HepG2 (cell line): ENCODE results near the gene ENG. TPM values are rescaled to one million over a fixed set of nuclear protein-coding genes. Genes with fewer than 3 reads are reported as not detected.

Source experiments
- ARID5B ChIP-seq: IDR thresholded peaks from 2 replicates; pipeline ENCODE4 v1.4.0; 2020; ENCODE audit warnings: mild to moderate bottlenecking, missing genetic modification reagents
- ATRX ChIP-seq: sonication (generic); formaldehyde crosslinking; IDR thresholded peaks from 2 replicates; pipeline ENCODE4 v1.4.0; 2020; ENCODE audit warnings: missing genetic modification reagents, borderline replicate concordance
- ERF ChIP-seq: IDR thresholded peaks from 2 replicates; pipeline ENCODE4 v1.6.1; 2018; ENCODE audit warnings: missing biosample characterization, missing genetic modification reagents
- JDP2 ChIP-seq: sonication (generic); formaldehyde crosslinking; IDR thresholded peaks from 2 replicates; pipeline ENCODE4 v1.8.1; 2022; ENCODE audit warnings: missing genetic modification reagents, borderline replicate concordance
- MYNN ChIP-seq: sonication (generic); formaldehyde crosslinking; IDR thresholded peaks from 2 replicates; pipeline ENCODE4 v1.4.0; 2020; ENCODE audit warnings: mild to moderate bottlenecking, low read depth, missing genetic modification reagents
- PAWR ChIP-seq: sonication (generic); formaldehyde crosslinking; IDR thresholded peaks from 2 replicates; pipeline ENCODE4 v1.4.0; 2020; ENCODE audit warnings: missing genetic modification reagents, mild to moderate bottlenecking, borderline replicate concordance
- RAD21 ChIP-seq: fragments of 450-650 bp; formaldehyde crosslinking; IDR thresholded peaks from 2 replicates; pipeline ENCODE4 v1.5.0; 2020; ENCODE audit warnings: mild to moderate bottlenecking
- SALL2 ChIP-seq: sonication (generic); formaldehyde crosslinking; IDR thresholded peaks from 2 replicates; pipeline ENCODE4 v1.8.1; 2023; ENCODE audit warnings: mild to moderate bottlenecking, missing genetic modification reagents, inconsistent platforms
- STAG1 ChIP-seq: sonication (generic); formaldehyde crosslinking; IDR thresholded peaks from 2 replicates; pipeline ENCODE4 v1.4.0; 2020; ENCODE audit warnings: missing genetic modification reagents
- STAT5B ChIP-seq: sonication (generic); formaldehyde crosslinking; IDR thresholded peaks from 2 replicates; pipeline ENCODE4 v1.4.0; 2020; ENCODE audit warnings: missing genetic modification reagents
- TCF7L2 ChIP-seq: IDR thresholded peaks from 2 replicates; pipeline ENCODE4 v1.6.1; 2011; ENCODE audit warnings: mild to moderate bottlenecking, low read depth, low read length, moderate library complexity
- TEAD3 ChIP-seq: optimal IDR thresholded peaks from 2 replicates; pipeline ENCODE3; 2016; ENCODE audit warnings: borderline replicate concordance
- TGIF2 ChIP-seq: IDR thresholded peaks from 2 replicates; pipeline ENCODE4 v1.6.1; 2016; ENCODE audit warnings: control low read depth, missing compliant biosample characterization
- TRIM24 ChIP-seq: sonication (generic); formaldehyde crosslinking; IDR thresholded peaks from 2 replicates; pipeline ENCODE4 v1.8.0; 2022; ENCODE audit warnings: mild to moderate bottlenecking, missing genetic modification reagents
- ZBTB38 ChIP-seq: sonication (generic); formaldehyde crosslinking; IDR thresholded peaks from 2 replicates; pipeline ENCODE4 v1.5.1; 2020; ENCODE audit warnings: mild to moderate bottlenecking, missing genetic modification reagents
- ZFY ChIP-seq: sonication (generic); formaldehyde crosslinking; IDR thresholded peaks from 2 replicates; pipeline ENCODE4 v1.4.0; 2020; ENCODE audit warnings: missing genetic modification reagents
- ZFYVE20 ChIP-seq: sonication (generic); formaldehyde crosslinking; IDR thresholded peaks from 2 replicates; pipeline ENCODE4 v1.8.0; 2023; ENCODE audit warnings: low read depth, mild to moderate bottlenecking, moderate library complexity, missing genetic modification reagents, borderline replicate concordance
- ZGPAT ChIP-seq: IDR thresholded peaks from 2 replicates; pipeline ENCODE4 v1.6.1; 2016; ENCODE audit warnings: mild to moderate bottlenecking
- ZMAT3 ChIP-seq: sonication (generic); formaldehyde crosslinking; conservative IDR thresholded peaks from 2 replicates; pipeline ENCODE4 v1.7.0; 2021; ENCODE audit warnings: missing genetic modification reagents
- ZNF510 ChIP-seq: sonication (generic); formaldehyde crosslinking; IDR thresholded peaks from 2 replicates; pipeline ENCODE4 v1.4.0; 2020; ENCODE audit warnings: low read depth, mild to moderate bottlenecking, missing genetic modification reagents
- ZNF672 ChIP-seq: sonication (generic); formaldehyde crosslinking; IDR thresholded peaks from 2 replicates; pipeline ENCODE4 v1.8.1; 2022; ENCODE audit warnings: missing genetic modification reagents
- ZNF674 ChIP-seq: sonication (generic); formaldehyde crosslinking; IDR thresholded peaks from 2 replicates; pipeline ENCODE4 v1.5.0; 2020; ENCODE audit warnings: low read depth, mild to moderate bottlenecking, missing genetic modification reagents
- polyA plus RNA-seq, 8 experiments: library from polyadenylated mRNA; depleted of rRNA in 3 of 8; stranded (reverse) in 7 of 8; unstranded in 1 of 8; fragments of >200 nt; fragmentation: Illumina TruSeq in 4 of 8; extraction: Trizol in 4 of 8; gene quantifications; 2 replicates each; pipeline versions ENCODE4 v1.2.1 to v1.2.3, GENCODE V29; 2011 to 2016; ENCODE audit warnings: low read depth in 4 of 8, missing spikeins in 1 of 8, mixed read lengths in 1 of 8; ENCODE audit not compliant: insufficient read depth in 1 of 8
- total RNA-seq, 5 experiments: library from RNA; depleted of rRNA; stranded (reverse); fragments of >200 nt; fragmentation: Illumina TruSeq; extraction: Trizol; gene quantifications; 2 replicates each; pipeline ENCODE4 v1.2.3, GENCODE V29; 2016; ENCODE audit warnings: low read depth in 1 of 5
- TF ChIP-seq, protein P1 (sequence below): sonication (generic); formaldehyde crosslinking; IDR thresholded peaks from 2 replicates; pipeline ENCODE4 v1.5.0; 2020; ENCODE audit warnings: missing genetic modification reagents, mild to moderate bottlenecking, borderline replicate concordance
- TF ChIP-seq, protein P2 (sequence below): IDR thresholded peaks from 2 replicates; pipeline ENCODE4 v1.6.1; 2016; ENCODE audit warnings: low read depth, control low read depth

The ENG gene
- total and polyA plus RNA-seq, 2 of the 13 experiments (the other 11 are each of a cell fraction or from before 2014, with no cell fraction given), result 0.02 to 1.1 TPM

- peak; percentile 43; the same call in 1 of the 2 replicates for TF ChIP-seq RAD21 (CRISPR knock-in tag)
- peak; percentile 6; the same call in 1 of the 2 replicates for TF ChIP-seq ERF (CRISPR knock-in tag)
- TF ChIP-seq, protein P1, sequence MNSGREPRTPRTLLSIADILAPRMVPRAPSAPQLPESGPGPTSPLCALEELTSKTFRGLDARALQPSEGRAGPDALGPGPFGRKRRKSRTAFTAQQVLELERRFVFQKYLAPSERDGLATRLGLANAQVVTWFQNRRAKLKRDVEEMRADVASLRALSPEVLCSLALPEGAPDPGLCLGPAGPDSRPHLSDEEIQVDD (CRISPR knock-in tag), result no peak; the same call in 1 of the 2 replicates
- TF ChIP-seq, protein P2, sequence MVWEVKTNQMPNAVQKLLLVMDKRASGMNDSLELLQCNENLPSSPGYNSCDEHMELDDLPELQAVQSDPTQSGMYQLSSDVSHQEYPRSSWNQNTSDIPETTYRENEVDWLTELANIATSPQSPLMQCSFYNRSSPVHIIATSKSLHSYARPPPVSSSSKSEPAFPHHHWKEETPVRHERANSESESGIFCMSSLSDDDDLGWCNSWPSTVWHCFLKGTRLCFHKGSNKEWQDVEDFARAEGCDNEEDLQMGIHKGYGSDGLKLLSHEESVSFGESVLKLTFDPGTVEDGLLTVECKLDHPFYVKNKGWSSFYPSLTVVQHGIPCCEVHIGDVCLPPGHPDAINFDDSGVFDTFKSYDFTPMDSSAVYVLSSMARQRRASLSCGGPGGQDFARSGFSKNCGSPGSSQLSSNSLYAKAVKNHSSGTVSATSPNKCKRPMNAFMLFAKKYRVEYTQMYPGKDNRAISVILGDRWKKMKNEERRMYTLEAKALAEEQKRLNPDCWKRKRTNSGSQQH, result no peak; the same call in 1 of the 2 replicates
- no peak for TF ChIP-seq TCF7L2
- TF ChIP-seq ZNF672 (CRISPR knock-in tag), result no peak
- TF ChIP-seq ZNF674, result peak; percentile 86; the same call in 1 of the 2 replicates
- TF ChIP-seq PAWR (CRISPR knock-in tag), result no peak
- peak; percentile 11; the same call in 1 of the 2 replicates for TF ChIP-seq ARID5B (CRISPR knock-in tag)
- TF ChIP-seq ZGPAT (CRISPR knock-in tag), result peak; percentile 73; the same call in 1 of the 2 replicates
- TF ChIP-seq TEAD3 (CRISPR knock-in tag), result peak; percentile 46
- TF ChIP-seq JDP2 (CRISPR knock-in tag), result no peak
- TF ChIP-seq ZNF510 (CRISPR knock-in tag), result no peak
- no peak for TF ChIP-seq MYNN (CRISPR knock-in tag)
- no peak for TF ChIP-seq ZMAT3
- peak; percentile 72; the same call in 1 of the 2 replicates for TF ChIP-seq STAT5B (CRISPR knock-in tag)
- peak; percentile 81 for TF ChIP-seq ZBTB38 (CRISPR knock-in tag)
- TF ChIP-seq STAG1 (CRISPR knock-in tag), result no peak
- peak; percentile 98 for TF ChIP-seq ZFY (CRISPR knock-in tag)
- TF ChIP-seq TRIM24, result no peak
- no peak for TF ChIP-seq ZFYVE20 (CRISPR knock-in tag)
- no peak for TF ChIP-seq ATRX
- TF ChIP-seq TGIF2, result no peak
- TF ChIP-seq SALL2 (CRISPR knock-in tag), result no peak
These were observed 51.6 kb downstream of the ENG start, which contains the start of gene FPGS (continued) for GRCh38 chr9:127802576-127803443.
